NCI-H1417 (cell line): ENCODE data around the gene NBAS.
A peak's percentile ranks its signal among the peaks of the same experiment; 100 is the strongest.

Experiments
- DNase-seq, 3 experiments: peaks; one replicate each; lab custom pipeline; 2025; lab: John Stamatoyannopoulos, UW

NBAS gene

DNA sequence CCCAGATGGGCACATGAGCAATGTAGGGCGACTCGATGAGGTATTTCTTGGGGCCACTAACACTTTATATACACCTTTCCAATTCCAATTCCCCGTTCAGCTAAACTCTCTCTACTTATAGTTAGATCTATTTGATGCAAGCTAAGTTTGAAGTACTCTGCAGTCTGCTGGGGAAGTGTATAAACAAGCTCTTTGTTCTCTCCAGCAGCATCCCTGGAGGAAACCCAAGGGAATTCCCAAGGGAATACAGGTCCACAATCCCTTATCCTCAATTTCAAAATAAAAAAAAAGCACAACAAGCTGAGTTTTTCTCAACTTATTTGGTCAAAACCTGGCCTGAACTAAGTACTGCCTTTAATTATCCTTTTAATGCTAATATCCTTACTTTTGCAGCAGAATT, 433.3 kb downstream of the NBAS start:
- DNase-seq: peak in 2 of 3 experiments; percentile 18 to 22

DNA sequence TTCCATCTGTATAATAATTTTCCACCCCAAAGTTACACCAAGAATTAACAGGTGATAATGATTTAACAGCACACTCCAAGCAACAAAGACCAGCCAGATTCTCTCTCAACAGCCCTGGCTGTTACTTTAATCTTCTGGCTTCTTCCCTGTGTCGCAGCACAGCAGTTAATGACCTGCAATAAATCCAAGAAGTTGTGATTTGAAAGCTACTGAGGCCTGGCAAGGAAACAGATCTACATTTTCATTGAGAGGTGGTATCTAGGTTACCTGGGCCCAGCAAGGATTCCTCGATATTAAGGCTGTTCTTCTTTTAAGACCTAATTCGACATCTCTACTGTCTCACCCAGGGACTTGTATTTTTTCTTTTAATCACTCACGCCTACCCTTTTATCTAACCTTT, 433.8 kb downstream of the NBAS start:
- DNase-seq: peak in 1 of 3 experiments; percentile 22

DNA sequence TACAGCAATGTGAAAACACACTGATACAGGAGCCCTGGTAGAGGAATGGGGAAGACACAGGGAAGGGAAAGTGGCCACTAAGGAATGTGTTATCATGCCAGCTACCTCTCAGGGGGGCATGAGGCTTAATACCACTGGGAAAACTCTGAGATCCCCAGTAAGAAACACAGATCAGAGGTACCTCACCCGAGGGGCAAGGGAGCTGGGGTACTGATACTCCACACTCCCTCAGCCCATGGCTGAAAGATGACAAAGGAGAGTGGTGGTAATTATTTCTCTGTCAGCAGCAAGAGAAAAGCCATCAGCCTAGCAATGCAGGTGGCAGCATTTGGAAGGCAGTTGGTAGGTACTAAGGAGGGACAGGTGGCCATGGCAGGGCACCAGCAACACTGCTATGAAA, 434.8 kb downstream of the NBAS start:
- no peak for DNase-seq

DNA sequence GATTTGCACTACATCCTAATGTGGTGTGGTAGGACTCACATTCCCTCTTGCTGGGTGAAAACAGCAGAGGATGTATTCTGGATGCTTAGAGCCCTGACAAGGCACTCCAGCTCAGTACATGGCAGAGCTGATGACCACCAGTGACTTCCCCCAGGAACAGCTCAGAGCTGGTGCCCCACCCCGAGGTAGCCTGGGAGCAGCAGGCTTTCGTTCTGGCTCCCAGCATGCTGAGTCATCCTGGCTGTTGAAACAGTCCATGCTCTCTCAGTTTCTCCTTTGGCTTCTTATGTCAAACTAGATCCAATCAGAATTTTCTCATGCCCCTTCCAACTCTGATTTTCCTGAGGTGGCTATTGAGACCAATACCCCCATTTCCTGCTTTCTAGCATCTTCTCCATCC, 438.2 kb downstream of the NBAS start:
- DNase-seq: no peak

DNA sequence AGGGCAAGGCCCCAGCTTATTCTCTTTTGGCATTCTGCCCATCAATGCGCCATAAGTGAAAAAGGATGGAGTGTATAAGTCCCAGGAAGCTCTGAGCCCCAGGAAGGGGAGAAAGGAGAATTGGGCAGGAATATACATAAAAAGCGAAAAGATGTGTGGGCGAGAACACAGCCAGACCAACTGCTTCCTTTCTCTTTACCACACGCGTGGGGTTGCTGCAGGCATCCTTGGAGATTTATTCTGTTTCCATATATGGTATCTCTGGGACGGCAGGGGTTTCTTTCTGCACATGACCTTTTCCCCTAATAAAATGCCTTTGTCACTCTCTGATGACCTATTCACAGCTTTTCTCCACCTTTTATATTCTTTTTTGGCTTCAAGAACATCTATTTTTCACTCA, 440.5 kb downstream of the NBAS start:
- DNase-seq: peak in 1 of 3 experiments; percentile 12

DNA sequence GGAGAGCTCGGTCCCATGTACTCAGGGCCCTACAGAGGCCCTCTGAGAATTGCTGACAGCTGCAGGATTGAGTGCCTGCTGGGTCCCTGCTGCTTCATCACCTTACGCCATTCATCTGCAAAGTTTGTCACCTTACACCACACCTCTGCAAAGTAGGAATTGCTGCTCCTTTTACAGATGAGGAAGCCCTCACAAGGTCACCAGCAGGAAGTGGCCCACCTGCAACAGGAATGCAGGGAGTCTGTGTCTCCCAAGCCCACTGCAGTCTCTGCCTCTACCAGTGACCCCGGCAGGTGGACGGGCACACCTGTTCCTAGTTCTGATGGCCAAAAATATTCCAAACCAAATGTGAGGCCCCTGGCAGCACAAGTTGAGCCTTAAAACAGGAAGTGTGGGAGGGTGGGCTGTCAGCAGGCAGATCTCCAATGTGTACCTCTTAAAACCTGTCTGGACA, 441.4 kb downstream of the NBAS start:
- DNase-seq: no peak

DNA sequence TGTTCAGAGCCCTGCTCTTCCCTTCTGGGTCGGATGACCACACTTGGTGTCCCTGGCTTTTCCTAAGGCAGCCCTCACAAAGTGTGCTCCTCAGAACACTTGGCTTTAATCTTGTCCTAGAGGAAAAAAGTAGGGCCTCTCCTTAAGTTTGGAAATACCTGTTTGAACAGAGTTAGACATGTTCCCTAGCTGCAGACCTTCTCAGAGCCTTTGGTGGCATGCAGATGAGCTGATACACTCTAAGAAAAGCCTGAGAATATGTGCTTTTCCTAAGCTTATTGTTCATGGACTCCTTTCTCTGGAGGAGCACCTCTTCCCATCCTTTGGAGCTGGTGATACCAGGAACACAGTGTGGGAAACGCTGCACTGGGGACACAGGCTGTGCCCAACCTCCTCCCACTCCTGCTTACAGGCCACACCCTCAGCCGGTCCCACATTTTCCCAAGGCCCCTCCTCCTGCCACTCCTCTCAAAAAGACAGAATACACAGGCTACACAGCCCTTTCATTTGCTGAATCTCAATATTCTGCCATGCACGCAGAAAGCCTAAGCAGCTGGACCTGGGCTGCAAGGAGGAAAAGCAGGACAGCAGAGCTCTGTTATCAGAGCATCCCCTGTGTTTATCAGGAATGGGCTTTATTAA, 443.6 kb downstream of the NBAS start:
- no peak for DNase-seq
